ENCODE results near the gene ATG10.

The ATG10 gene

GRCh38 chr5:82068723-82069122 is 96.9 kb downstream of the ATG10 start:
- Histone ChIP-seq H3K4me3 (ENCODE audit: low read depth in 1 of 2, low read length in 1 of 2) (no peak overlapping the region), H3K36me3 (no peaks in the 10 kb centered on the region), H3K27ac (no peak overlapping the region), H3K9me3 (no peaks in the 10 kb centered on the region), H3K27me3 (no peaks in the 10 kb centered on the region), H3K4me1 (ENCODE audit: control insufficient read depth in 1 of 2, insufficient read depth in 1 of 2, low read depth in 1 of 2, low read length in 1 of 2) (no peaks in the 10 kb centered on the region)
- TF ChIP-seq, protein P1, sequence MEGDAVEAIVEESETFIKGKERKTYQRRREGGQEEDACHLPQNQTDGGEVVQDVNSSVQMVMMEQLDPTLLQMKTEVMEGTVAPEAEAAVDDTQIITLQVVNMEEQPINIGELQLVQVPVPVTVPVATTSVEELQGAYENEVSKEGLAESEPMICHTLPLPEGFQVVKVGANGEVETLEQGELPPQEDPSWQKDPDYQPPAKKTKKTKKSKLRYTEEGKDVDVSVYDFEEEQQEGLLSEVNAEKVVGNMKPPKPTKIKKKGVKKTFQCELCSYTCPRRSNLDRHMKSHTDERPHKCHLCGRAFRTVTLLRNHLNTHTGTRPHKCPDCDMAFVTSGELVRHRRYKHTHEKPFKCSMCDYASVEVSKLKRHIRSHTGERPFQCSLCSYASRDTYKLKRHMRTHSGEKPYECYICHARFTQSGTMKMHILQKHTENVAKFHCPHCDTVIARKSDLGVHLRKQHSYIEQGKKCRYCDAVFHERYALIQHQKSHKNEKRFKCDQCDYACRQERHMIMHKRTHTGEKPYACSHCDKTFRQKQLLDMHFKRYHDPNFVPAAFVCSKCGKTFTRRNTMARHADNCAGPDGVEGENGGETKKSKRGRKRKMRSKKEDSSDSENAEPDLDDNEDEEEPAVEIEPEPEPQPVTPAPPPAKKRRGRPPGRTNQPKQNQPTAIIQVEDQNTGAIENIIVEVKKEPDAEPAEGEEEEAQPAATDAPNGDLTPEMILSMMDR (IDR thresholded peaks at IDR 0.05): no peak

DNA sequence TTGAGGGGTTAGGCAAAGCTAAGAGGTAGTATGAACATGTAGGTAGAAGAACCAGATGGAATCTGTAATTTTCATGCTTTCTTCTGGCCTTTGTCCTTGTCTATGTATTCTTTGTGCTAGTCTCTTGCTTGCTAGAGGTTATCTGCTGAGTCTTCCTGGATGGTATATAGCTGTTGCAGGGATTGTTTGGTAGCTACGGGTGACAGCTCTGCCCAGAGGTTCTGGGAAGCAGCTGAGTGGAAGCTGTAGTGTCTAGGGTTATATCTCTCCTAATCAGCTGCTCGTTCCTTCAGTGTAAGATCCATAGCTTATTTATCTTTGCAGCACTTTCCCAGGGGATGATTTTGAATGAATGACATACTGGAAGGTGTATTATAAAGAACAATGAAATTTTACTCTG is 100.3 kb downstream of the ATG10 start:
- no peaks in the 10 kb centered on the region for H3K27me3 ChIP-seq
- no peak overlapping the region for H3K27ac ChIP-seq
- no peak overlapping the region for H3K4me3 ChIP-seq (ENCODE audit: low read depth in 1 of 2, low read length in 1 of 2)
- no peaks in the 10 kb centered on the region for H3K36me3 ChIP-seq
- TF ChIP-seq, protein P1 (IDR thresholded peaks at IDR 0.05): no peak
- H3K9me3 ChIP-seq: no peaks in the 10 kb centered on the region
- no peaks in the 10 kb centered on the region for H3K4me1 ChIP-seq (ENCODE audit: control insufficient read depth in 1 of 2, insufficient read depth in 1 of 2, low read depth in 1 of 2, low read length in 1 of 2)

- TF ChIP-seq, protein P1 (IDR thresholded peaks at IDR 0.05): no peak
- no peak overlapping the region for H3K27ac ChIP-seq
- H3K9me3 ChIP-seq: no peaks in the 10 kb centered on the region
- H3K4me3 ChIP-seq (ENCODE audit: low read depth in 1 of 2, low read length in 1 of 2): no peak overlapping the region
- H3K36me3 ChIP-seq: no peaks in the 10 kb centered on the region
- no peaks in the 10 kb centered on the region for H3K27me3 ChIP-seq
- no peaks in the 10 kb centered on the region for H3K4me1 ChIP-seq (ENCODE audit: control insufficient read depth in 1 of 2, insufficient read depth in 1 of 2, low read depth in 1 of 2, low read length in 1 of 2)
Measured at GRCh38 chr5:82073179-82073578, 101.4 kb downstream of the ATG10 start.

GRCh38 chr5:82074950-82075349 is 103.1 kb downstream of the ATG10 start:
- H3K27ac ChIP-seq: no peak overlapping the region
- no peak overlapping the region for H3K4me3 ChIP-seq (ENCODE audit: low read depth in 1 of 2, low read length in 1 of 2)
- TF ChIP-seq, protein P1 (IDR thresholded peaks at IDR 0.05): no peak
- H3K27me3 ChIP-seq: no peaks in the 10 kb centered on the region
- no peaks in the 10 kb centered on the region for H3K36me3 ChIP-seq
- no peaks in the 10 kb centered on the region for H3K4me1 ChIP-seq (ENCODE audit: control insufficient read depth in 1 of 2, insufficient read depth in 1 of 2, low read depth in 1 of 2, low read length in 1 of 2)
- no peaks in the 10 kb centered on the region for H3K9me3 ChIP-seq

DNA sequence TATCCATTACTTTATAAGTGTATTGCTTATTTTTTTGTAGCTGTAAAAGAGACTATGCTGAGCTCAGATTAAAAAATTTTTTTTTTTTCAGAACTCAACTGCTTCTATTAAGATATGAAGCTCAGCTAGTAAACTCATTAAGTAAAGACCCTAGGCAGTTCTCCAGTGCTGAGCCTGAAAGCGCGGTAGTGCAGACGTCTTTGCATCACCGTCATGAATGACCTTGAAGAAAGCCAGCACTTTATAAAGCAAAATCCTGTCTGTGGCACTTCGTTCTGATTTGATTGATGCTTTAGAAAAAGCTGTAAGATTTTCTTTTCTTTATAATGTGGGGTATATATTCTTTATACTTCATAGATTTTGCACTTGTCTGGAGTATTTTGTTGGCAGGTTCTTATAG is 105.7 kb downstream of the ATG10 start:
- Histone ChIP-seq H3K36me3 (no peaks in the 10 kb centered on the region), H3K4me3 (ENCODE audit: low read depth in 1 of 2, low read length in 1 of 2) (no peak overlapping the region), H3K9me3 (no peaks in the 10 kb centered on the region), H3K4me1 (ENCODE audit: control insufficient read depth in 1 of 2, insufficient read depth in 1 of 2, low read depth in 1 of 2, low read length in 1 of 2) (no peaks in the 10 kb centered on the region), H3K27ac (no peak overlapping the region), H3K27me3 (no peaks in the 10 kb centered on the region)
- TF ChIP-seq, protein P1 (IDR thresholded peaks at IDR 0.05): no peak

GRCh38 chr5:82091617-82092016 is 119.8 kb downstream of the ATG10 start:
- no peak overlapping the region for H3K4me3 ChIP-seq (ENCODE audit: low read depth in 1 of 2, low read length in 1 of 2)
- H3K27ac ChIP-seq: no peak overlapping the region
- no peaks in the 10 kb centered on the region for H3K36me3 ChIP-seq
- no peaks in the 10 kb centered on the region for H3K27me3 ChIP-seq
- H3K9me3 ChIP-seq: peaks cover 6% of the 10 kb centered on the region
- no peaks in the 10 kb centered on the region for H3K4me1 ChIP-seq (ENCODE audit: control insufficient read depth in 1 of 2, insufficient read depth in 1 of 2, low read depth in 1 of 2, low read length in 1 of 2)
- TF ChIP-seq, protein P1 (IDR thresholded peaks at IDR 0.05): no peak
